T-cell (primary cell): ENCODE measurements around the gene MIER2. TPM values are rescaled to one million over a fixed set of nuclear protein-coding genes. Genes with fewer than 3 reads are reported as not detected.

ENCODE experiments used
- ATAC-seq, 4 experiments: fragments of 200-7000 bp in 3 of 4; fragments of 150-1000 bp in 1 of 4; cut with Tn5 transposase; replicated peaks in 1 of 4; 1 replicate in 3 of 4; 2 replicates in 1 of 4; pipeline ENCODE4 v1.10.0; 2021; ENCODE audit warnings: moderate library complexity in 3 of 4, mild to moderate bottlenecking in 2 of 4, moderate number of reproducible peaks in 1 of 4
- CTCF ChIA-PET, 2 donors: fragments of 300-600 bp; sonication (Branson Sonifier 250); formaldehyde crosslinking; loops; one replicate each; lab custom pipeline; 2022; ENCODE audit warnings: antibody characterized with exemption in 2 of 2; lab: Charles Lee
- POLR2A ChIA-PET, 2 donors: fragments of 300-600 bp; sonication (Branson Sonifier 250); formaldehyde crosslinking; loops; one replicate each; lab custom pipeline; 2022; ENCODE audit warnings: antibody characterized with exemption in 2 of 2; lab: Charles Lee
- DNase-seq, 35 experiments: peaks; one replicate each; pipeline versions ENCODE4 v3.0.0 to v3.0.0-alpha.2; 2013 to 2023
- H3K27ac ChIP-seq: one replicate; pipeline ENCODE4 v1.5.1; 2013; ENCODE audit warnings: low read length
- H3K27me3 ChIP-seq, 2 experiments: replicated peaks in 1 of 2; 1 replicate in 1 of 2; 2 replicates in 1 of 2; pipeline versions ENCODE4 v1.6.1 to v1.7.0; 2013; ENCODE audit warnings: low read length in 1 of 2, mixed read lengths in 1 of 2; ENCODE audit not compliant: control insufficient read depth in 2 of 2, insufficient read depth in 2 of 2; ENCODE audit errors: extremely low read depth in 1 of 2
- H3K36me3 ChIP-seq, 2 donors: 1 replicate in 1 of 2; 2 replicates in 1 of 2; pipeline versions ENCODE4 v1.6.1 to v1.7.0; 2013; ENCODE audit warnings: low read length in 1 of 2; ENCODE audit not compliant: control insufficient read depth in 2 of 2, insufficient read depth in 1 of 2; ENCODE audit errors: extremely low read depth in 1 of 2
- H3K4me1 ChIP-seq, 2 experiments: 1 replicate in 1 of 2; 2 replicates in 1 of 2; pipeline versions ENCODE4 v1.6.1 to v1.7.0; 2013; ENCODE audit warnings: low read length in 2 of 2, mixed read lengths in 1 of 2; ENCODE audit not compliant: insufficient read depth in 2 of 2, control insufficient read depth in 1 of 2; ENCODE audit errors: extremely low read depth in 1 of 2
- H3K4me3 ChIP-seq, 2 donors: 1 replicate in 1 of 2; 2 replicates in 1 of 2; pipeline versions ENCODE4 v1.5.1 to v1.7.0; 2013; ENCODE audit warnings: mild to moderate bottlenecking in 2 of 2, low read length in 1 of 2, moderate library complexity in 1 of 2; ENCODE audit not compliant: control insufficient read depth in 1 of 2; ENCODE audit errors: extremely low read depth in 1 of 2
- H3K9me3 ChIP-seq: 2 replicates; pipeline ENCODE4 v1.7.0; 2013
- H3K27ac Mint-ChIP-seq, 2 donors: one replicate each; pipeline ENCODE4 v1.8.0; 2020 to 2021; ENCODE audit warnings: mild to moderate bottlenecking in 2 of 2, mixed read lengths in 2 of 2
- H3K27me3 Mint-ChIP-seq, 2 donors: one replicate each; pipeline ENCODE4 v1.8.0; 2021 to 2022; ENCODE audit warnings: mixed read lengths in 2 of 2
- H3K36me3 Mint-ChIP-seq: one replicate; pipeline ENCODE4 v1.8.0; 2021; ENCODE audit warnings: mixed read lengths
- H3K4me1 Mint-ChIP-seq, 3 donors: one replicate each; pipeline ENCODE4 v1.8.0; 2020 to 2022; ENCODE audit warnings: mixed read lengths in 3 of 3, mild to moderate bottlenecking in 1 of 3
- H3K4me3 Mint-ChIP-seq, 3 donors: one replicate each; pipeline ENCODE4 v1.8.0; 2020 to 2022; ENCODE audit warnings: mild to moderate bottlenecking in 3 of 3, mixed read lengths in 3 of 3, moderate library complexity in 3 of 3
- H3K9me3 Mint-ChIP-seq, 3 donors: one replicate each; pipeline ENCODE4 v1.8.0; 2020 to 2022; ENCODE audit warnings: mixed read lengths in 3 of 3
- WGBS: methylation state at CpG from one replicate; pipeline ENCODE4 v1.1.5; 2013; ENCODE audit warnings: missing lambda C conversion rate; ENCODE audit not compliant: insufficient coverage; 5-methylcytosine and 5-hydroxymethylcytosine counted together
- total RNA-seq, 35 experiments: library from RNA in 6 of 35; stranded (reverse) in 6 of 35; fragments of 120-200 nt in 1 of 35; gene quantifications; one replicate each; pipeline versions ENCODE4 v1.2.1 to v1.2.4 and lab custom pipeline; 2013 to 2026

MIER2 gene
- total RNA-seq, 5 donors from 2014 or later (not counting 1 experiment from before 2014, with no cell fraction given): 13.1 to 23.2 (median 18.0) TPM

GRCh38 chr19:374183-374885 is 29.7 kb upstream of the MIER2 start:
- no peak overlapping the region for H3K27ac ChIP-seq
- Mint-ChIP-seq H3K4me3 (no peak overlapping the region), H3K9me3 (no peaks in the 10 kb centered on the region), H3K36me3 (no peaks in the 10 kb centered on the region), H3K27me3 (peaks cover 23 to 37% of the 10 kb centered on the region in 2 donors), H3K4me1 (peaks cover 0 to 3% (median 0%) of the 10 kb centered on the region in 3 donors), H3K27ac (no peak overlapping the region)
- H3K4me1 ChIP-seq: no peaks in the 10 kb centered on the region
- WGBS: 68% methylated on average over 14 of the region's 23 CpGs
- H3K4me3 ChIP-seq: no peak overlapping the region
- H3K9me3 ChIP-seq: no peaks in the 10 kb centered on the region
- CTCF ChIA-PET: no interaction called here
- DNase-seq (no peak), ATAC-seq (no peak)
- H3K36me3 ChIP-seq: no peaks in the 10 kb centered on the region
- H3K27me3 ChIP-seq: peaks cover 0 to 61% of the 10 kb centered on the region in 2 experiments
- POLR2A ChIA-PET: no interaction called here

GRCh38 chr19:373391-374182 is 29.0 kb upstream of the MIER2 start:
- Mint-ChIP-seq H3K4me1 (peaks cover 0 to 3% (median 0%) of the 10 kb centered on the region in 3 donors), H3K27ac (no peak overlapping the region), H3K4me3 (no peak overlapping the region), H3K27me3 (peaks cover 28 to 43% of the 10 kb centered on the region in 2 donors), H3K9me3 (no peaks in the 10 kb centered on the region), H3K36me3 (no peaks in the 10 kb centered on the region)
- Histone ChIP-seq H3K4me3 (no peak overlapping the region), H3K27me3 (peaks cover 0 to 59% of the 10 kb centered on the region in 2 experiments), H3K36me3 (no peaks in the 10 kb centered on the region), H3K27ac (no peak overlapping the region), H3K4me1 (no peaks in the 10 kb centered on the region), H3K9me3 (no peaks in the 10 kb centered on the region)
- CTCF ChIA-PET: no interaction called here
- ATAC-seq (no peak), DNase-seq (no peak)
- POLR2A ChIA-PET: no interaction called here
- whole genome bisulfite sequencing: 82% methylated on average over 15 of the region's 24 CpGs

- POLR2A ChIA-PET: no interaction called here
- Histone ChIP-seq H3K4me3 (no peak overlapping the region), H3K27me3 (peaks cover 0 to 63% of the 10 kb centered on the region in 2 experiments), H3K36me3 (no peaks in the 10 kb centered on the region), H3K4me1 (no peaks in the 10 kb centered on the region), H3K27ac (no peak overlapping the region), H3K9me3 (no peaks in the 10 kb centered on the region)
- H3K27ac Mint-ChIP-seq: no peak overlapping the region
- CTCF ChIA-PET: no interaction called here
- 64% methylated on average over 7 of the region's 14 CpGs for WGBS
- no peaks in the 10 kb centered on the region for H3K4me1 Mint-ChIP-seq
- no peaks in the 10 kb centered on the region for H3K36me3 Mint-ChIP-seq
- no peak overlapping the region for H3K4me3 Mint-ChIP-seq
- H3K27me3 Mint-ChIP-seq: peaks cover 23 to 41% of the 10 kb centered on the region in 2 donors
- no peak for DNase-seq
- ATAC-seq: no peak
- no peaks in the 10 kb centered on the region for H3K9me3 Mint-ChIP-seq
Measured at GRCh38 chr19:372306-372890, 27.8 kb upstream of the MIER2 start.

- no peaks in the 10 kb centered on the region for H3K36me3 Mint-ChIP-seq
- no peaks in the 10 kb centered on the region for H3K4me1 Mint-ChIP-seq
- DNase-seq (no peak), ATAC-seq (no peak)
- CTCF ChIA-PET: no interaction called here
- no peaks in the 10 kb centered on the region for H3K9me3 Mint-ChIP-seq
- POLR2A ChIA-PET: no interaction called here
- Histone ChIP-seq H3K36me3 (no peaks in the 10 kb centered on the region), H3K4me3 (no peak overlapping the region), H3K9me3 (no peaks in the 10 kb centered on the region), H3K27ac (no peak overlapping the region), H3K4me1 (no peaks in the 10 kb centered on the region), H3K27me3 (peaks cover 0 to 68% of the 10 kb centered on the region in 2 experiments)
- 59% methylated on average over 12 of the region's 17 CpGs for WGBS
- H3K27ac Mint-ChIP-seq: no peak overlapping the region
- no peak overlapping the region for H3K4me3 Mint-ChIP-seq
- H3K27me3 Mint-ChIP-seq: peaks cover 31 to 49% of the 10 kb centered on the region in 2 donors
Measured at GRCh38 chr19:371501-372168, 27.0 kb upstream of the MIER2 start.

GRCh38 chr19:370641-371330 is 26.2 kb upstream of the MIER2 start:
- Histone ChIP-seq H3K27ac (no peak overlapping the region), H3K4me3 (no peak overlapping the region), H3K36me3 (no peaks in the 10 kb centered on the region), H3K9me3 (no peaks in the 10 kb centered on the region), H3K4me1 (no peaks in the 10 kb centered on the region), H3K27me3 (peaks cover 0 to 62% of the 10 kb centered on the region in 2 experiments)
- no peak overlapping the region for H3K4me3 Mint-ChIP-seq
- no peak overlapping the region for H3K27ac Mint-ChIP-seq
- DNase-seq (peak in 1 of 35 experiments; percentile 23), ATAC-seq (no peak)
- POLR2A ChIA-PET: no interaction called here
- no peaks in the 10 kb centered on the region for H3K4me1 Mint-ChIP-seq
- WGBS: 93% methylated on average over 33 of the region's 43 CpGs
- H3K36me3 Mint-ChIP-seq: no peaks in the 10 kb centered on the region
- CTCF ChIA-PET: no interaction called here
- H3K9me3 Mint-ChIP-seq: no peaks in the 10 kb centered on the region
- peaks cover 28 to 52% of the 10 kb centered on the region in 2 donors for H3K27me3 Mint-ChIP-seq

- Histone ChIP-seq H3K27ac (no peak overlapping the region), H3K4me1 (no peaks in the 10 kb centered on the region), H3K9me3 (no peaks in the 10 kb centered on the region), H3K27me3 (peaks cover 0 to 57% of the 10 kb centered on the region in 2 experiments), H3K4me3 (no peak overlapping the region), H3K36me3 (no peaks in the 10 kb centered on the region)
- no peak overlapping the region for H3K4me3 Mint-ChIP-seq
- ATAC-seq: no peak
- WGBS: 96% methylated on average over 14 of the region's 14 CpGs
- POLR2A ChIA-PET: no interaction called here
- no peaks in the 10 kb centered on the region for H3K36me3 Mint-ChIP-seq
- H3K9me3 Mint-ChIP-seq: no peaks in the 10 kb centered on the region
- CTCF ChIA-PET: no interaction called here
- H3K27ac Mint-ChIP-seq: no peak overlapping the region
- DNase-seq: peak in 1 of 35 experiments; percentile 16
- H3K4me1 Mint-ChIP-seq: no peaks in the 10 kb centered on the region
- peaks cover 28 to 56% of the 10 kb centered on the region in 2 donors for H3K27me3 Mint-ChIP-seq
Measured at GRCh38 chr19:369876-370275, 25.3 kb upstream of the MIER2 start.
